ENCODE measurements around the gene TXNL4A.
A peak's percentile ranks its signal among the peaks of the same experiment; 100 is the strongest.

TXNL4A gene

DNA sequence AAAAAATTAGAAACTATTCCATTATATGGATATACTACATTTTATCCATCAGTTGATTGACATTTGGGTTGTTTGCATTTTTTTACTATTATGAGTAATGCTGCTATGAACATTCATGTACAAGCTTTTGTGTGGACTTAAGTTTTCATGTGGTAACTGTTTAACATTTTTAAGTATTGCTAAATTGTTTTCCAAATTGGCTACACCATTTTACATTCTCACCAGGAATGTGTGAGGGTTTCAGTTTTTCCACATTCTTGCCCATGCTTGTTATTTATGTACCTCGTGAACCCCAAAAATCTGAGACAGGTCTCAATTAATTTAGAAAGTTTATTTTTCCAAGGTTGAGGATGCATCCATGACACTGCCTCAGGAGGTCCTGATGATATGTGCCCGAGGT, 3.1 kb upstream of the TXNL4A start:
- no peak overlapping the region for H4K8ac ChIP-seq (ENCODE audit: low read length)
- H3K27ac ChIP-seq (ENCODE audit: low read length, poor library complexity, severe bottlenecking), result no peak overlapping the region
- no peak overlapping the region for H2BK120ac ChIP-seq (ENCODE audit: low read depth, low read length)
- H3K36me3 ChIP-seq (ENCODE audit: control insufficient read depth in 1 of 2, insufficient read depth in 2 of 2, low read depth in 1 of 2, low read length in 2 of 2), result no peaks in the 10 kb centered on the region
- no peaks in the 10 kb centered on the region for H3K9me3 ChIP-seq (ENCODE audit: control insufficient read depth, low read length)
- H2BK15ac ChIP-seq (ENCODE audit: low read depth, poor library complexity, severe bottlenecking), result no peak overlapping the region
- H2BK12ac ChIP-seq (ENCODE audit: low read length in 2 of 2), result no peak overlapping the region
- H3K27me3 ChIP-seq (ENCODE audit: control insufficient read depth in 1 of 2, insufficient read depth in 1 of 2, low read length in 2 of 2), result no peaks in the 10 kb centered on the region
- peaks cover 3% of the 10 kb centered on the region for H3K79me1 ChIP-seq (replicated peaks; ENCODE audit: low read length, poor library complexity, severe bottlenecking)
- no peak overlapping the region for H3K18ac ChIP-seq (ENCODE audit: low read depth in 1 of 2, low read length in 2 of 2)
- H3K9ac ChIP-seq (ENCODE audit: low read length), result no peak overlapping the region
- no peak overlapping the region for H3K4me3 ChIP-seq (ENCODE audit: insufficient read depth in 1 of 2, low read depth in 1 of 2, low read length in 2 of 2)
- H2AFZ ChIP-seq (ENCODE audit: low read depth, low read length), result no peak overlapping the region
- no peak for DNase-seq
- WGBS, result 93% methylated on average over 2 of the region's 2 CpGs
- peaks cover 8% of the 10 kb centered on the region for H3K4me1 ChIP-seq (ENCODE audit: control insufficient read depth, insufficient read depth, low read depth, low read length)
- no peak overlapping the region for H2AK5ac ChIP-seq (ENCODE audit: low read length, severe bottlenecking)
- no peak overlapping the region for H3K4me2 ChIP-seq (ENCODE audit: low read length, poor library complexity, severe bottlenecking)
- H2BK5ac ChIP-seq (ENCODE audit: low read depth, low read length, poor library complexity, severe bottlenecking), result no peak overlapping the region
- no peak overlapping the region for H3K14ac ChIP-seq (ENCODE audit: low read length in 2 of 2)
- no peak overlapping the region for H3K4ac ChIP-seq (ENCODE audit: low read depth in 1 of 2, low read length in 2 of 2)
- no peak overlapping the region for H3K23ac ChIP-seq (ENCODE audit: low read length in 2 of 2)
- H4K91ac ChIP-seq (ENCODE audit: low read length), result no peak overlapping the region

DNA sequence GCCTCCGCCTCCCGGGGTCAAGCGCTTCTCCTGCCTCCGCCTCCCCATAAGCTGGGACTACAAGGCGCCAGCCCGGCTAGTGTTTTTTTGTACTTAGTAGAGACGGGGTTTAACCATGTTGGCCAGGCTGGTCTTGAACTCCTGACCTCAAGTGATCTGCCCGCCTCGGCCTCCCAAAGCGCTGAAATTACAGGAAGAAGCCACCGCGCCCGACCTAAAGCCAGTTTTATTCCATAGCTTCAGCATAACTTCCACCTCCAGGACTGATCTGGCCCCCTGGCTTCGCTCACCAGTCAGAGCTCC, 783 bp upstream of the TXNL4A start:
- Histone ChIP-seq H4K8ac (ENCODE audit: low read length) (no peak overlapping the region), H2AFZ (ENCODE audit: low read depth, low read length) (no peak overlapping the region), H3K23ac (ENCODE audit: low read length in 2 of 2) (no peak overlapping the region), H2BK15ac (ENCODE audit: low read depth, poor library complexity, severe bottlenecking) (no peak overlapping the region), H3K36me3 (ENCODE audit: control insufficient read depth in 1 of 2, insufficient read depth in 2 of 2, low read depth in 1 of 2, low read length in 2 of 2) (peaks cover 5 to 13% of the 10 kb centered on the region in 2 experiments), H3K27ac (ENCODE audit: low read length, poor library complexity, severe bottlenecking) (no peak overlapping the region), H3K18ac (ENCODE audit: low read depth in 1 of 2, low read length in 2 of 2) (no peak overlapping the region), H3K9ac (ENCODE audit: low read length) (peak overlapping the region; percentile 100), H3K4me2 (ENCODE audit: low read length, poor library complexity, severe bottlenecking) (peak overlapping the region; percentile 91), H3K4me1 (ENCODE audit: control insufficient read depth, insufficient read depth, low read depth, low read length) (peaks cover 11% of the 10 kb centered on the region), H3K14ac (ENCODE audit: low read length in 2 of 2) (no peak overlapping the region), H2AK5ac (ENCODE audit: low read length, severe bottlenecking) (no peak overlapping the region), H2BK5ac (ENCODE audit: low read depth, low read length, poor library complexity, severe bottlenecking) (no peak overlapping the region), H3K9me3 (ENCODE audit: control insufficient read depth, low read length) (no peaks in the 10 kb centered on the region), H2BK12ac (ENCODE audit: low read length in 2 of 2) (no peak overlapping the region), H2BK120ac (ENCODE audit: low read depth, low read length) (no peak overlapping the region), H3K4me3 (ENCODE audit: insufficient read depth in 1 of 2, low read depth in 1 of 2, low read length in 2 of 2) (peak overlapping the region; percentile 88 to 97), H3K27me3 (ENCODE audit: control insufficient read depth in 1 of 2, insufficient read depth in 1 of 2, low read length in 2 of 2) (no peaks in the 10 kb centered on the region), H3K79me1 (replicated peaks; ENCODE audit: low read length, poor library complexity, severe bottlenecking) (peaks cover 3% of the 10 kb centered on the region), H4K91ac (ENCODE audit: low read length) (no peak overlapping the region), H3K4ac (ENCODE audit: low read depth in 1 of 2, low read length in 2 of 2) (peak overlapping the region in 1 of 2 experiments; percentile 89)
- 83% methylated on average over 14 of the region's 14 CpGs for WGBS
- DNase-seq, result no peak

DNA sequence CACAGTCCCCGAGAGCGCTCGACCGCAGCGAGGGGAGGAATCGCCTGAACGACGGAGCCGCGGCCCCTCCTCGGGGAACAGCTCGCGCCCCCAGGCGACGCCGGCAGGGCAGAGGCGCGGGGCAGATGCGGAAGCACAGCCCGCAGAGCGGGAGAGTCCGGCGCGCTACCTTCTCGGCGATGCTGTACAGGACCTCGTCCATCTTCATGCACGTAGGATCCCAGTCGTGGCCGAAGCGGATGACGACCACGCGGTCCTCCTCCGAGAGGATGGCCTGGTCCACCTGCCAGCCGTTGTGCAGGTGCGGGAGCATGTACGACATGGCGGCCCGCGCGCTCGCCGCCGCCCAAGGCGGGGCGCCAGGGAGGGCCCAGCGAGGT, 302 bp downstream of the TXNL4A start:
- H2AK5ac ChIP-seq (ENCODE audit: low read length, severe bottlenecking), result no peak overlapping the region
- H2BK5ac ChIP-seq (ENCODE audit: low read depth, low read length, poor library complexity, severe bottlenecking), result no peak overlapping the region
- DNase-seq, result peak; percentile 70
- no peak overlapping the region for H2BK15ac ChIP-seq (ENCODE audit: low read depth, poor library complexity, severe bottlenecking)
- peak overlapping the region; percentile 15 to 84 for H3K4ac ChIP-seq (ENCODE audit: low read depth in 1 of 2, low read length in 2 of 2)
- under 1% methylated on average over 46 of the region's 48 CpGs for whole genome bisulfite sequencing
- peak overlapping the region; percentile 15 for H2BK120ac ChIP-seq (ENCODE audit: low read depth, low read length)
- H4K8ac ChIP-seq (ENCODE audit: low read length), result peak overlapping the region; percentile 94
- peak overlapping the region; percentile 88 to 97 for H3K4me3 ChIP-seq (ENCODE audit: insufficient read depth in 1 of 2, low read depth in 1 of 2, low read length in 2 of 2)
- H3K9ac ChIP-seq (ENCODE audit: low read length), result peak overlapping the region; percentile 100
- H3K23ac ChIP-seq (ENCODE audit: low read length in 2 of 2), result peak overlapping the region in 1 of 2 experiments; percentile 6
- peak overlapping the region; percentile 64 to 72 for H3K18ac ChIP-seq (ENCODE audit: low read depth in 1 of 2, low read length in 2 of 2)
- peaks cover 3% of the 10 kb centered on the region for H3K79me1 ChIP-seq (replicated peaks; ENCODE audit: low read length, poor library complexity, severe bottlenecking)
- peak overlapping the region; percentile 63 for H2AFZ ChIP-seq (ENCODE audit: low read depth, low read length)
- peak overlapping the region in 1 of 2 experiments; percentile 63 for H3K14ac ChIP-seq (ENCODE audit: low read length in 2 of 2)
- peak overlapping the region; percentile 84 for H3K4me2 ChIP-seq (ENCODE audit: low read length, poor library complexity, severe bottlenecking)
- peak overlapping the region; percentile 94 for H4K91ac ChIP-seq (ENCODE audit: low read length)
- H3K27ac ChIP-seq (ENCODE audit: low read length, poor library complexity, severe bottlenecking), result no peak overlapping the region
- H3K27me3 ChIP-seq (ENCODE audit: control insufficient read depth in 1 of 2, insufficient read depth in 1 of 2, low read length in 2 of 2), result no peaks in the 10 kb centered on the region
- peaks cover 7 to 13% of the 10 kb centered on the region in 2 experiments for H3K36me3 ChIP-seq (ENCODE audit: control insufficient read depth in 1 of 2, insufficient read depth in 2 of 2, low read depth in 1 of 2, low read length in 2 of 2)
- H2BK12ac ChIP-seq (ENCODE audit: low read length in 2 of 2), result peak overlapping the region in 1 of 2 experiments; percentile 72
- H3K9me3 ChIP-seq (ENCODE audit: control insufficient read depth, low read length), result no peaks in the 10 kb centered on the region
- peaks cover 13% of the 10 kb centered on the region for H3K4me1 ChIP-seq (ENCODE audit: control insufficient read depth, insufficient read depth, low read depth, low read length)

DNA sequence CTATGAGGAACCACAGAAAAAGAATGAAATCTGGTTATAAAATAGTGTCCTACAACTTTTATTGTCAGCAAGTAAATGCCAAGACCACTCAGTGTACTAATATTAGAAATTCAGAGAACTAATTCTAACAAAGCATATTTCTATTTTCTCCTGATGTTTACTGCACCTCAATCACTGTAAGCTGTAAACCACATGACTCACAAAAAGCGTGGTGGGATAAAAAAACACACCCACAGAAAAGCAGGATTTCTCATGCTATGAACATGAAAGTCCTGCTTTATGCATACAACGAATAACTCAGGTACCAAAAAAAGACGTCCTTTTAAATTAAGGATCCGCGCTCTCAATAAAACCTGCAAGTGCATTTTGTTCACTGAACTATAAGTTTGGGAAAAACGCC, 797 bp downstream of the TXNL4A start:
- Histone ChIP-seq H2AK5ac (ENCODE audit: low read length, severe bottlenecking) (no peak overlapping the region), H2BK15ac (ENCODE audit: low read depth, poor library complexity, severe bottlenecking) (no peak overlapping the region), H3K79me1 (replicated peaks; ENCODE audit: low read length, poor library complexity, severe bottlenecking) (peaks cover 3% of the 10 kb centered on the region), H3K4me3 (ENCODE audit: insufficient read depth in 1 of 2, low read depth in 1 of 2, low read length in 2 of 2) (peak overlapping the region; percentile 88 to 97), H3K4me2 (ENCODE audit: low read length, poor library complexity, severe bottlenecking) (peak overlapping the region; percentile 84), H3K36me3 (ENCODE audit: control insufficient read depth in 1 of 2, insufficient read depth in 2 of 2, low read depth in 1 of 2, low read length in 2 of 2) (peaks cover 10 to 13% of the 10 kb centered on the region in 2 experiments), H3K4me1 (ENCODE audit: control insufficient read depth, insufficient read depth, low read depth, low read length) (peaks cover 16% of the 10 kb centered on the region), H2AFZ (ENCODE audit: low read depth, low read length) (no peak overlapping the region), H2BK5ac (ENCODE audit: low read depth, low read length, poor library complexity, severe bottlenecking) (no peak overlapping the region), H3K9me3 (ENCODE audit: control insufficient read depth, low read length) (no peaks in the 10 kb centered on the region), H3K9ac (ENCODE audit: low read length) (peak overlapping the region; percentile 100), H3K18ac (ENCODE audit: low read depth in 1 of 2, low read length in 2 of 2) (no peak overlapping the region), H4K91ac (ENCODE audit: low read length) (no peak overlapping the region), H3K14ac (ENCODE audit: low read length in 2 of 2) (no peak overlapping the region), H4K8ac (ENCODE audit: low read length) (no peak overlapping the region), H3K23ac (ENCODE audit: low read length in 2 of 2) (no peak overlapping the region), H2BK12ac (ENCODE audit: low read length in 2 of 2) (no peak overlapping the region), H3K27ac (ENCODE audit: low read length, poor library complexity, severe bottlenecking) (no peak overlapping the region), H2BK120ac (ENCODE audit: low read depth, low read length) (no peak overlapping the region), H3K4ac (ENCODE audit: low read depth in 1 of 2, low read length in 2 of 2) (no peak overlapping the region), H3K27me3 (ENCODE audit: control insufficient read depth in 1 of 2, insufficient read depth in 1 of 2, low read length in 2 of 2) (no peaks in the 10 kb centered on the region)
- 0% methylated on average over 3 of the region's 6 CpGs for WGBS
- peak; percentile 51 for DNase-seq

Data from mesenchymal stem cell (in vitro differentiated cells and primary cell).